OCI-LY7 (cell line): Measurements from ENCODE around the gene PARP2. TPM values are rescaled to one million over a fixed set of nuclear protein-coding genes. Genes with fewer than 3 reads are reported as not detected.
"Not testable (repeated sequence)": the region's sequence is repeated elsewhere in the genome, so short reads cannot be mapped to it uniquely, and the experiment has no call there.

Experiments
- BruUV-seq: library from RNA; stranded (reverse); fragments of 400-500 nt; replicated peaks from 2 replicates; lab custom pipeline; 2021; lab: Mats Ljungman, UMichigan
- CTCF ChIA-PET: fragments of 300-600 bp; sonication (Branson Sonifier 250); formaldehyde crosslinking; loops from one replicate; lab custom pipeline; 2022; ENCODE audit warnings: antibody characterized with exemption; ENCODE audit not compliant: unreplicated experiment; lab: Charles Lee
- POLR2A ChIA-PET: fragments of 300-600 bp; sonication (Branson Sonifier 250); formaldehyde crosslinking; loops from one replicate; lab custom pipeline; 2022; ENCODE audit warnings: antibody characterized with exemption; lab: Charles Lee
- DNase-seq: peaks from one replicate; pipeline ENCODE4 v3.0.0-alpha.2; 2015; ENCODE audit warnings: low spot score
- H2AFZ ChIP-seq: fragments of 200-600 bp; sonication (generic), shearing (Covaris generic); 2 replicates; pipeline ENCODE4 v1.6.1; 2014; ENCODE audit warnings: mild to moderate bottlenecking, antibody characterized with exemption, low read length, moderate library complexity
- H3K27ac ChIP-seq: fragments of 200-600 bp; sonication (generic); 2 replicates; pipeline ENCODE4 v1.5.1; 2014; ENCODE audit warnings: mixed run types, low read depth, mild to moderate bottlenecking, moderate library complexity, low read length, inconsistent platforms; ENCODE audit not compliant: poor library complexity, severe bottlenecking
- H3K36me3 ChIP-seq: fragments of 200-600 bp; sonication (generic); 2 replicates; pipeline ENCODE4 v1.6.1; 2014; ENCODE audit warnings: mild to moderate bottlenecking, antibody characterized with exemption, low read length, moderate library complexity, mixed read lengths; ENCODE audit not compliant: insufficient read depth
- H3K4me1 ChIP-seq: fragments of 200-600 bp; sonication (generic); 2 replicates; pipeline ENCODE4 v1.5.1; 2014; ENCODE audit warnings: mild to moderate bottlenecking, low read length; ENCODE audit not compliant: insufficient read depth, poor library complexity, severe bottlenecking
- H3K4me2 ChIP-seq: fragments of 200-600 bp; sonication (generic); 2 replicates; pipeline ENCODE4 v1.6.1; 2014; ENCODE audit warnings: mild to moderate bottlenecking, low read length
- H3K4me3 ChIP-seq: fragments of 200-600 bp; sonication (generic); 2 replicates; pipeline ENCODE4 v1.5.1; 2014; ENCODE audit warnings: mild to moderate bottlenecking, low read depth, low read length; ENCODE audit not compliant: poor library complexity, severe bottlenecking
- H3K79me2 ChIP-seq: fragments of 200-600 bp; sonication (generic); 2 replicates; pipeline ENCODE4 v1.6.1; 2016; ENCODE audit warnings: low read depth, mild to moderate bottlenecking, low read length, moderate library complexity, mixed read lengths; ENCODE audit not compliant: insufficient read depth
- H3K9me2 ChIP-seq: fragments of 200-600 bp; sonication (generic); 2 replicates; pipeline ENCODE4 v1.6.1; 2016; ENCODE audit warnings: mild to moderate bottlenecking, low read length, mixed read lengths; ENCODE audit not compliant: insufficient read depth
- H3K9me3 ChIP-seq: fragments of 200-600 bp; sonication (generic); 2 replicates; pipeline ENCODE4 v1.6.1; 2014; ENCODE audit warnings: mild to moderate bottlenecking, mixed run types, low read length, mixed read lengths
- H4K20me1 ChIP-seq: fragments of 200-600 bp; sonication (generic); 2 replicates; pipeline ENCODE4 v1.6.1; 2014; ENCODE audit warnings: mild to moderate bottlenecking, antibody characterized with exemption, low read length, moderate library complexity, mixed read lengths; ENCODE audit not compliant: insufficient read depth
- EZH2phosphoT487 ChIP-seq: fragments of 200-600 bp; sonication (generic); IDR thresholded peaks from 2 replicates; pipeline ENCODE4 v1.6.1; 2018; ENCODE audit warnings: low read depth, borderline replicate concordance, mild to moderate bottlenecking, mixed run types, antibody characterized with exemption, low read length, moderate library complexity, mixed read lengths
- intact Hi-C: fragments of 100-400 bp; cut with micrococcal nuclease; formaldehyde crosslinking; loops from one replicate; pipeline ENCODE4 v1.10.0; 2022; ENCODE audit not compliant: unreplicated experiment
- total RNA-seq, 2 experiments: library from RNA; depleted of rRNA in 1 of 2; stranded (reverse); fragments of >200 nt in 1 of 2; shearing (Covaris generic) in 1 of 2; gene quantifications; 2 replicates each; pipeline ENCODE4 v1.2.3, GENCODE V29; 2014 to 2022
- TF ChIP-seq, protein P1 (sequence below): fragments of 200-600 bp; sonication (generic); conservative IDR thresholded peaks from 2 replicates; pipeline ENCODE4 v1.5.1; 2014; ENCODE audit warnings: mild to moderate bottlenecking, antibody characterized with exemption, low read length, moderate library complexity, mixed read lengths

Gene PARP2
- total RNA-seq, 2 experiments from 2014 or later, result 44.4 to 55.4 TPM

DNA sequence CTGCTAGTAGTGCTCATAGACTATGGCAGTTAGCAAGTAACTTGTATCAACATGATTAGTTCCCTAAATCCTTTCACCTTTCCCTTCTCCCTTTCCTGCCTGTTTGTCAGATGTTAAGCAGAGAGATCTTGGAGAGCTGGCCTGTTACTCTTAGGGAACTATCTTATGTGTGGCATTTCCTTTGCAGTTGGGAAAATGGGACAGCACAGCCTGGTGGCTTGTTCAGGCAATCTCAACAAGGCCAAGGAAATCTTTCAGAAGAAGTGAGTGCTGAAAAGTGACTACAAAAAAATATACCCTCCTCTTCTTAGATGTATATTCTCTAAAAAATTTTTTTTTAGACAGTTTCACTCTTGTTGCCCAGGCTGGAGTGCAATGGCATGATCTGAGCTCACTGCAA is 7.4 kb downstream of the PARP2 start:
- POLR2A ChIA-PET, result interaction anchor here (1.6 kb wide), 1 partner anchor 8 kb away, joined by 5 read pairs; no protein-coding TSS in a partner anchor
- DNase-seq, result no peak
- Histone ChIP-seq H3K9me3 (no peaks in the 10 kb centered on the region), H3K9me2 (no peaks in the 10 kb centered on the region), H3K79me2 (no peaks in the 10 kb centered on the region), H3K4me3 (no peak overlapping the region), H3K4me1 (no peaks in the 10 kb centered on the region), H2AFZ (no peak overlapping the region), H4K20me1 (no peaks in the 10 kb centered on the region), H3K36me3 (peaks cover 94% of the 10 kb centered on the region), H3K27ac (no peak overlapping the region), H3K4me2 (no peak overlapping the region)
- TF ChIP-seq EZH2phosphoT487, result no peak
- TF ChIP-seq, protein P1, sequence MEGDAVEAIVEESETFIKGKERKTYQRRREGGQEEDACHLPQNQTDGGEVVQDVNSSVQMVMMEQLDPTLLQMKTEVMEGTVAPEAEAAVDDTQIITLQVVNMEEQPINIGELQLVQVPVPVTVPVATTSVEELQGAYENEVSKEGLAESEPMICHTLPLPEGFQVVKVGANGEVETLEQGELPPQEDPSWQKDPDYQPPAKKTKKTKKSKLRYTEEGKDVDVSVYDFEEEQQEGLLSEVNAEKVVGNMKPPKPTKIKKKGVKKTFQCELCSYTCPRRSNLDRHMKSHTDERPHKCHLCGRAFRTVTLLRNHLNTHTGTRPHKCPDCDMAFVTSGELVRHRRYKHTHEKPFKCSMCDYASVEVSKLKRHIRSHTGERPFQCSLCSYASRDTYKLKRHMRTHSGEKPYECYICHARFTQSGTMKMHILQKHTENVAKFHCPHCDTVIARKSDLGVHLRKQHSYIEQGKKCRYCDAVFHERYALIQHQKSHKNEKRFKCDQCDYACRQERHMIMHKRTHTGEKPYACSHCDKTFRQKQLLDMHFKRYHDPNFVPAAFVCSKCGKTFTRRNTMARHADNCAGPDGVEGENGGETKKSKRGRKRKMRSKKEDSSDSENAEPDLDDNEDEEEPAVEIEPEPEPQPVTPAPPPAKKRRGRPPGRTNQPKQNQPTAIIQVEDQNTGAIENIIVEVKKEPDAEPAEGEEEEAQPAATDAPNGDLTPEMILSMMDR, result peak; percentile 33; the same call in 1 of the 2 replicates
- CTCF ChIA-PET, result interaction anchor here (1.0 kb wide), 1 partner anchor 18 kb away, joined by 3 read pairs; no protein-coding TSS in a partner anchor
- BruUV-seq, result no TSS peak
- intact Hi-C loops, result no loop called here

DNA sequence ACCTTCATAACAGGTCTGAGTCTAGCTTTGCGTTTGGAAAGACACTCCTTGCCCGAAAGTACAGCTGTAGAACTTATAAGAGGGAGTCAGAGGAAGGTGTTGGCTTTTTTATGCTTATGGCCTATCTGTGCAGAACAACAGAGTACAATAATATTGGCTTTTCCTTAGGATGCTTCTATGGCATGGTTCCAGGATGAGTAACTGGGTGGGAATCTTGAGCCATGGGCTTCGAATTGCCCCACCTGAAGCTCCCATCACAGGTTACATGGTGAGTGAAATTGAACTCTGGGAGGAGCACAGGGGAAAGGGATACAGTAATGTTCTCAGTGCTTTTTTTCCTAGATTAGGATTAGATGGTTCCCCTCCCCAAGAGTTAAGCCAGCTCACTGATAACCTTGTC is 13.0 kb downstream of the PARP2 start:
- Histone ChIP-seq H3K9me3 (no peaks in the 10 kb centered on the region), H3K79me2 (no peaks in the 10 kb centered on the region), H3K27ac (no peak overlapping the region), H3K4me3 (no peak overlapping the region), H3K9me2 (no peaks in the 10 kb centered on the region), H2AFZ (no peak overlapping the region), H3K4me2 (no peak overlapping the region), H4K20me1 (no peaks in the 10 kb centered on the region), H3K36me3 (peaks cover 93% of the 10 kb centered on the region), H3K4me1 (no peaks in the 10 kb centered on the region)
- ChIA-PET POLR2A (interaction anchor here (0.7 to 1.2 kb wide), 5 partner anchors 11 to 45 kb away, joined by 3 to 5 read pairs (median 4); partner anchors contain the start of gene PARP2), CTCF (no interaction called here)
- intact Hi-C loops, result loop anchor here (5.0 kb wide), 1 partner anchor 36 kb away; no protein-coding TSS in a partner anchor
- TF ChIP-seq, protein P1, result no peak
- no peak for TF ChIP-seq EZH2phosphoT487
- BruUV-seq, result no TSS peak
- no peak for DNase-seq

- CTCF ChIA-PET, H3K9me2 ChIP-seq, H3K27ac ChIP-seq, H3K79me2 ChIP-seq, H3K4me1 ChIP-seq, POLR2A ChIA-PET, H4K20me1 ChIP-seq, H3K9me3 ChIP-seq, BruUV-seq, H2AFZ ChIP-seq, H3K4me2 ChIP-seq, H3K4me3 ChIP-seq, DNase-seq: not testable (repeated sequence)
- peaks cover 73% of the 10 kb centered on the region for H3K36me3 ChIP-seq
- intact Hi-C loops, result loop anchor here (5.0 kb wide), 1 partner anchor 34 kb away; no protein-coding TSS in a partner anchor
These were observed 15.0 kb downstream of the PARP2 start for GRCh38 chr14:20358474-20358873.
